ENCODE data around the gene RPL41.
"Not testable (repeated sequence)": the region's sequence is repeated elsewhere in the genome, so short reads cannot be mapped to it uniquely, and the experiment has no call there.

Gene RPL41

GRCh38 chr12:56116267-56117081, at the start of gene RPL41:
Gene RPL41 (plus strand): TSS chr12:56116633.
- DNase-seq (ENCODE audit: low read depth), result peak; percentile 89

DNA sequence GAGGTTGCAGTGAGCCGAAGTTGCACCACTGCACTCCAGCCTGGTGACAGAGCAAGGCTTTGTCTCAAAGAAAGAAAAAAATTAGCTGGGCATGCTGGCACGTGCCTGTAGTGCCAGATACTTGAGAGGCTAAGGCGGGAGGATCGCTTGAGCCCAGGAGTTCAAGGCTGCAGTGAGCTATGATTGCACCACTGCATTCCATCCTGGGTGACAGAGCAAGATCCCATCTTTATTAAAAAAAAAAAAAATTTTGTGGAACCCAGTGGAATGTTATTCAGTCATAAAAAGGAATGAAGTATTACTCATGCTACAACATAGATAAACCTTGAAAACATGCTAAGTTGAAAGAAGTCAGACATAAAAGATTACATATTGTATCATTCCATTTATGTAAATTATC, 44.8 kb upstream of the RPL41 start:
- DNase-seq (ENCODE audit: low read depth), result peak; percentile 42

GRCh38 chr12:56074396-56074795, 42.0 kb upstream of the RPL41 start:
- no peak for DNase-seq (ENCODE audit: low read depth)

DNA sequence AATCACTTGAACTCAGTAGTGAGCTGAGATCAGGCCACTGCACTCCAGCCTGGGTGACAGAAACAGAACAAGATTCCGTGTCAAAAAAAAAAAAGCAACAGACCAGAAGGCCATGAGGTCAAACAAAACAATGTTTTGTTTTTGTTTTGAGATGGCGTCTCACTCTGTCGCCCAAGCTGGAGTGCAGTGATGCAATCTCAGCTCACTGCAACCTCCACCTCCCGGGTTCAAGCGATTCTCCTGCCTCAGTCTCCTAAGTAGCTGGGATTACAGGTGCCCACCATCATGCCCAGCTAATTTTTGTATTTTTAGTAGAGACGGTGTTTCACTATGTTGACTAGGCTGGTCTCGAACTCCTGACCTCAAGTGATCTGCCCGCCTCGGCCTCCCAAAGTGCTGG, 38.5 kb upstream of the RPL41 start:
- DNase-seq (ENCODE audit: low read depth), result not testable (repeated sequence)

DNA sequence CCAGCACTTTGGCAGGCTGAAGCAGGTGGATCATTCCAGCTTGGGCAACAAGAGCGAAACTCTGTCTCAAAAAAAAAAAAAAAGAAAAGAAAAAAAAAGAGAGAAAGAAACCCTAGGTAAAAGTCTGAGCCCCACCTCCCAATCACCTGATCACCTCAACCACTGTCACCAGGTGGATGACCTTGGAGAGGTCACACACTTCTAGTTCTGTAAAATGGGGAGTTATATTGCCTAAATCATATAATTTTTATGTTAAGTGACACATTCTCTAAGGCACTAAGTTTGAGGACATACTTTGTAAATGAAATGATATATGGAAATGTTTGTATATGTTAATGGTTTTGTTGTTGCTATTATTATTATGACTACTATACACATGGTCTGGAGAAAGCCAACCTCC, 38.0 kb upstream of the RPL41 start:
- no peak for DNase-seq (ENCODE audit: low read depth)

- peak; percentile 80 for DNase-seq (ENCODE audit: low read depth)
Observed at GRCh38 chr12:56078931-56079722, 37.3 kb upstream of the RPL41 start.

DNA sequence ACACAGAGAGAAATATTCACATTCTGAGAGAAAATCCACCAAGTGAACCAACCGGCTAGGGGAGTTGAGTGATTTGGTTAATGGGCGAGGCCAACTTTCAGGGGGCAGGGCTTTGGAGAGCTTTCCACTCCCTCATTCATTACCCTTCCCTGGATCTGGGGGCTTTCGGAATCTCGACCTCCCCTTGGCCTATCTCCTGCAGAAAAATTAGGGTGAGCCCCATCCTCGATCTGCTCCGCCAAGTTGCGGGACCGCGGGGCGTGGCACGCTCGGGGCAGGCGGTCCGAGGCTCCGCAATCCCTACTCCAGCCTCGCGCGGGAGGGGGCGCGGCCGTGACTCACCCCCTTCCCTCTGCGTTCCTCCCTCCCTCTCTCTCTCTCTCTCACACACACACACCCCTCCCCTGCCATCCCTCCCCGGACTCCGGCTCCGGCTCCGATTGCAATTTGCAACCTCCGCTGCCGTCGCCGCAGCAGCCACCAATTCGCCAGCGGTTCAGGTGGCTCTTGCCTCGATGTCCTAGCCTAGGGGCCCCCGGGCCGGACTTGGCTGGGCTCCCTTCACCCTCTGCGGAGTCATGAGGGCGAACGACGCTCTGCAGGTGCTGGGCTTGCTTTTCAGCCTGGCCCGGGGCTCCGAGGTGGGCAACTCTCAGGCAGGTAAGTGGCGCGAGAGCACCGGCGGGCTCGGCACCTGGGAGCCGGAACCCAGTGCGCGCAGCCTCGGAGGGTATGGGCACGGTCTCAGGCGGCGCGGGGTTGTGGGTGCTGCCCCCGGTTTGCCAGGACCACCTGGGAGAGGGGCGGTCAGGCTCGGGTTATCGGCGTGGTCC, 36.5 kb upstream of the RPL41 start, which contains the start of gene ERBB3:
ERBB3 (plus strand) TSS at position 443 of the 833 bp plus-strand sequence; CDS start at position 579, 136 bp downstream.
- DNase-seq (ENCODE audit: low read depth), result peak; percentile 79

DNA sequence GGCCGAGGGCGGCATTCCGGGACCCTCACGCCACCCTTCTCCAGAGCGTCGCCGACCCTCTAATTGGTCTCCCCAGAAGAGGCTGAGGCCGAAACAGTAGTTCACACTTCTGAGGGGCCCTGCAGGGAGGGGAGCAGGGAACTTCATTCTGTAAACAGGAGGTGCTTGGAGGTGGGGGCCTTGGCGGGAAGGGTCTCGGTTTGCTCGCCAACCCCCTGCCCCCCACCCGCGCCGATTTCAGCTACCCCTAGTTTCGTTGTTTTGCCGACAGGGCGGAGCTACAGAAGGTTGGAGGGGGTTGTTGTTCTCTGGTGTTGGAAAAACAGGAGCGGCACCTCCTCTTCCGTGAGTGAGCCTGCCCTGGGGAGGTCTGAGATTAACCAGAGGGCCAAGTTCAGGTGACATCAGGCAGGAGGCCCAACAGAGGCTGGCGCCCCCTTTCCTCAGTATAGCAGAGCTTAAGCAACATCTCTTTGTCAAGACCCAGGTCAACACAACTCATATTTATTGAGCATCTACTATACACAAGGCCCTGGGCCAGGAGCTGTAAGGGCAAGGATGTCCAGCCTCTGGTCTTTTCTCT, 35.8 kb upstream of the RPL41 start:
- no peak for DNase-seq (ENCODE audit: low read depth)

- no peak for DNase-seq (ENCODE audit: low read depth)
Observed at GRCh38 chr12:56081393-56082347, 34.8 kb upstream of the RPL41 start.

DNA sequence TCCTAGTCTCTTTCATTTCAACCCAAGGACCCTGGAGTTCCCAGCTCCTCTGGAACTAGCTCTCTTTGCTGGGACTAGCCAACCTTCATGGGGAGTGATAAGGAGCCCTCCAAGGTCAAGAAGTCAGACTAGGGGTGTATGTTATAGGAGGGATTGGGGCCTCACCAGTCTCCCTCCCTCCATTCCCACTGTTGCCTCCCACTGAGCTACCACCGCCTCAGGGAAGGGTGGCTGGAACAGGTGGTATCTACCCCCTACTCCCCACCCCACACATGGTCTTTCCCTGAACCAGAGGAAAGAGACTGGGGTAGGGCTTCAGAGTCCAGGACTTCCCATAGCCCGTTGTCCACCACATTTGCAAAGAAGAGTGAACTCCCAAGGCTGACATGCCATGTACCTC, 34.1 kb upstream of the RPL41 start:
- DNase-seq (ENCODE audit: low read depth), result no peak

- no peak for DNase-seq (ENCODE audit: low read depth)
Observed at GRCh38 chr12:56082967-56083366, 33.5 kb upstream of the RPL41 start.

- DNase-seq (ENCODE audit: low read depth), result no peak
Observed at GRCh38 chr12:56084958-56085543, 31.4 kb upstream of the RPL41 start.

DNA sequence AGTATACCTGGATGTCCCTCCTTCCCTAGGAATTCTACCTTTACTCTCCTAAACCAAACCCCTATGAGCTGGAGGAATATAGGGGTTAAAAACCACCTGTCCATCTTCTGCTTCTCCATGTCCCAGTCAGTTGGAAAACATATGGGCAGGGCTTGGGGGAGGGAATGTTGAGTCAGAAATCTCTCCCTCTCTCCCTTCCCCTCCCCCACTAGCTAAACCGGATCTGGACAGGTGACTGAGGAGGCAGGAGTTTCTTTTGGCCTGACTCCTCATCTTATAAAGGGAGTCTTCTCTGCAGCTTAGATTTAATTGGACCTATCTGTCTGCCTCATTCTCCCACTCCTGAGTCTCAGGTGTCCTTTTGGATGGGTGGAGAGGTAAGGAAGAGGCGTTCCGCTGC, 30.3 kb upstream of the RPL41 start:
- no peak for DNase-seq (ENCODE audit: low read depth)

GRCh38 chr12:56086608-56087007, 29.8 kb upstream of the RPL41 start:
- DNase-seq (ENCODE audit: low read depth), result no peak

GRCh38 chr12:56087220-56087619, 29.2 kb upstream of the RPL41 start:
- DNase-seq (ENCODE audit: low read depth), result no peak

GRCh38 chr12:56097738-56098137, 18.7 kb upstream of the RPL41 start:
- DNase-seq (ENCODE audit: low read depth), result no peak

DNA sequence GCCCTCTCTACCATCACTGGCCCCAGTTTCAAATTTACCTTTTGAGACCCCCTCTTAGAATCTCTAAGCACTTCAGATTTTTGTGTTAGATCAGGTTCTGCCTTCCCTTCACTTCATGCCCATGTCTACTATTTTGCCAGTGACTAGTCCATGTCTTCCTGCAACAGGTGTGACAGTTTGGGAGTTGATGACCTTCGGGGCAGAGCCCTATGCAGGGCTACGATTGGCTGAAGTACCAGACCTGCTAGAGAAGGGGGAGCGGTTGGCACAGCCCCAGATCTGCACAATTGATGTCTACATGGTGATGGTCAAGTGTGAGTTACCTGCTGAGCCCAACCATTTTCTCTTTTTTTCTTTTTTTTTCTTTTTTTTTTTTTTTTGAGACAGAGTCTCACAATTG, 17.8 kb upstream of the RPL41 start:
- no peak for DNase-seq (ENCODE audit: low read depth)

- no peak for DNase-seq (ENCODE audit: low read depth)
Observed at GRCh38 chr12:56099787-56100186, 16.6 kb upstream of the RPL41 start.

GRCh38 chr12:56101045-56101444, 15.4 kb upstream of the RPL41 start:
- no peak for DNase-seq (ENCODE audit: low read depth)

GRCh38 chr12:56102683-56103065, 13.8 kb upstream of the RPL41 start:
- DNase-seq (ENCODE audit: low read depth), result no peak
